Keratinocyte (primary cell): ENCODE data around the gene CD63. TPM values are rescaled to one million over a fixed set of nuclear protein-coding genes. Genes with fewer than 3 reads are reported as not detected.

Experiments used
- DNase-seq: peaks from one replicate; pipeline ENCODE4 v3.0.0-alpha.2; 2011; ENCODE audit warnings: low read depth, missing footprints, low spot score
- FAIRE-seq: peaks from 2 replicates; lab custom pipeline; 2011; peaks lifted over from hg19 to GRCh38; lab: Jason Lieb, UNC
- H2AFZ ChIP-seq: 2 replicates; pipeline ENCODE4 v1.6.0; 2012; ENCODE audit warnings: low read length, control low read depth, inconsistent platforms; ENCODE audit not compliant: control insufficient read depth
- H3K27ac ChIP-seq: 2 replicates; pipeline ENCODE4 v1.5.1; 2011; ENCODE audit warnings: low read length; ENCODE audit not compliant: control insufficient read depth, insufficient read depth
- H3K27me3 ChIP-seq: 3 replicates; pipeline ENCODE4 v1.6.0; 2011; ENCODE audit warnings: low read length; ENCODE audit not compliant: control insufficient read depth, insufficient read depth; ENCODE audit errors: extremely low read depth
- H3K36me3 ChIP-seq, 2 experiments: 2 replicates in 1 of 2; 3 replicates in 1 of 2; pipeline ENCODE4 v1.5.1; 2011; ENCODE audit warnings: low read length in 2 of 2, mild to moderate bottlenecking in 1 of 2; ENCODE audit not compliant: control insufficient read depth in 2 of 2, insufficient read depth in 2 of 2; ENCODE audit errors: extremely low read depth in 1 of 2
- H3K4me1 ChIP-seq: 3 replicates; pipeline ENCODE4 v1.5.1; 2011; ENCODE audit warnings: low read length; ENCODE audit not compliant: control insufficient read depth, insufficient read depth; ENCODE audit errors: extremely low read depth
- H3K4me2 ChIP-seq: 3 replicates; pipeline ENCODE4 v1.6.0; 2011; ENCODE audit warnings: low read depth, low read length; ENCODE audit not compliant: control insufficient read depth, insufficient read depth; ENCODE audit errors: extremely low read depth
- H3K4me3 ChIP-seq, 3 experiments: fragments of 200-600 bp in 1 of 3; sonication (generic) in 1 of 3; 2 replicates in 2 of 3; 3 replicates in 1 of 3; pipeline ENCODE4 v1.5.1; 2011 to 2016; ENCODE audit warnings: low read length in 3 of 3, mild to moderate bottlenecking in 3 of 3, control low read depth in 2 of 3, inconsistent platforms in 1 of 3, low read depth in 1 of 3, mixed read lengths in 1 of 3, mixed run types in 1 of 3, moderate library complexity in 1 of 3; ENCODE audit not compliant: control insufficient read depth in 2 of 3, insufficient read depth in 2 of 3; ENCODE audit errors: extremely low read depth in 1 of 3
- H3K79me2 ChIP-seq: 2 replicates; pipeline ENCODE4 v1.6.0; 2012; ENCODE audit warnings: low read length; ENCODE audit not compliant: control insufficient read depth, insufficient read depth
- H3K9ac ChIP-seq: 3 replicates; pipeline ENCODE4 v1.6.0; 2011; ENCODE audit warnings: low read length; ENCODE audit not compliant: control insufficient read depth, insufficient read depth; ENCODE audit errors: extremely low read depth
- H3K9me1 ChIP-seq: 3 replicates; pipeline ENCODE4 v1.6.0; 2011; ENCODE audit warnings: low read length; ENCODE audit not compliant: control insufficient read depth, insufficient read depth; ENCODE audit errors: extremely low read depth
- H3K9me3 ChIP-seq: 2 replicates; pipeline ENCODE4 v1.5.1; 2012; ENCODE audit warnings: low read depth, low read length; ENCODE audit not compliant: control insufficient read depth
- H4K20me1 ChIP-seq: 3 replicates; pipeline ENCODE4 v1.6.0; 2011; ENCODE audit warnings: low read length; ENCODE audit not compliant: control insufficient read depth, insufficient read depth; ENCODE audit errors: extremely low read depth
- EZH2 ChIP-seq: IDR thresholded peaks from one replicate; pipeline ENCODE4 v1.6.1; 2012; ENCODE audit warnings: inconsistent platforms, mild to moderate bottlenecking, low read length, moderate library complexity
- dilution Hi-C: fragments of 300-500 bp; cut with MboI; formaldehyde crosslinking; loops from one replicate; pipeline ENCODE4 v1.7.0; 2020; ENCODE audit warnings: low sequenced_read_pairs; ENCODE audit not compliant: extremely low pct_ligation_motif_present
- polyA plus RNA-seq, 5 experiments: library from polyadenylated mRNA; depleted of rRNA in 3 of 5; stranded (reverse) in 3 of 5; stranded (forward) in 1 of 5; unstranded in 1 of 5; fragments of >200 nt; gene quantifications; 1 replicate in 1 of 5; 2 replicates in 3 of 5; 3 replicates in 1 of 5; pipeline versions ENCODE4 v1.2.1 to v1.2.3, GENCODE V29; 2011 to 2012; ENCODE audit warnings: missing spikeins in 2 of 5, low read depth in 1 of 5, low replicate concordance in 1 of 5
- TF ChIP-seq, protein P1 (sequence below), 3 experiments: IDR thresholded peaks in 1 of 3; conservative IDR thresholded peaks in 1 of 3; optimal IDR thresholded peaks in 1 of 3; 2 replicates in 2 of 3; 3 replicates in 1 of 3; pipeline versions ENCODE3 to v1.5.1; 2011; ENCODE audit warnings: low read length in 3 of 3, mild to moderate bottlenecking in 3 of 3, moderate library complexity in 2 of 3, control low read depth in 1 of 3, inconsistent platforms in 1 of 3; ENCODE audit not compliant: insufficient read depth in 2 of 3; ENCODE audit errors: extremely low read depth in 1 of 3

Gene CD63
- polyA plus RNA-seq, 1 donor (not counting 4 experiments of a cell fraction or from before 2014, with no cell fraction given) = 749 TPM

DNA sequence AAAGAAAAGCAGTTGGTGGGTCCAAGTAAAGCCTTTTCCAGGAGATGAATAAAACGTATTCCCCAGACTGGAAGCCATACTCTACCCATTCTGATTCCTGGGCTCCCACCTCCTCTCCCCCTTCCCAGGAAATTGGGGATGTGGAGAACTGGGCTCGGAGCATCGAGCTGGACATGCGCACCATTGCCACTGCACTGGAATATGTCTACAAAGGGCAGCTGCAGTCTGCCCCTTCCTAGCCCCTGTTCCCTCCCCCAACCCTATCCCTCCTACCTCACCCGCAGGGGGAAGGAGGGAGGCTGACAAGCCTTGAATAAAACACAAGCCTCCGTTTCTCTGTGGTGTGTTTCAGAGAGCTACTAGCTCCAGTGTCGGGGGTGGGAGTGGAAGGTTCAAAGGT lies 9.4 kb downstream of the CD63 start:
- no peak overlapping the region for H2AFZ ChIP-seq
- DNase-seq (no peak), FAIRE-seq (no peak)
- no peaks in the 10 kb centered on the region for H4K20me1 ChIP-seq
- H3K9me1 ChIP-seq = no peaks in the 10 kb centered on the region
- H3K36me3 ChIP-seq = peaks cover 5 to 9% of the 10 kb centered on the region in 2 experiments
- no peak overlapping the region for H3K27ac ChIP-seq
- no peaks in the 10 kb centered on the region for H3K9me3 ChIP-seq
- no peak overlapping the region for H3K4me2 ChIP-seq
- H3K4me3 ChIP-seq = no peak overlapping the region
- dilution Hi-C loops = no loop called here
- no peaks in the 10 kb centered on the region for H3K79me2 ChIP-seq
- H3K9ac ChIP-seq = no peak overlapping the region
- TF ChIP-seq EZH2 = no peak
- TF ChIP-seq, protein P1, sequence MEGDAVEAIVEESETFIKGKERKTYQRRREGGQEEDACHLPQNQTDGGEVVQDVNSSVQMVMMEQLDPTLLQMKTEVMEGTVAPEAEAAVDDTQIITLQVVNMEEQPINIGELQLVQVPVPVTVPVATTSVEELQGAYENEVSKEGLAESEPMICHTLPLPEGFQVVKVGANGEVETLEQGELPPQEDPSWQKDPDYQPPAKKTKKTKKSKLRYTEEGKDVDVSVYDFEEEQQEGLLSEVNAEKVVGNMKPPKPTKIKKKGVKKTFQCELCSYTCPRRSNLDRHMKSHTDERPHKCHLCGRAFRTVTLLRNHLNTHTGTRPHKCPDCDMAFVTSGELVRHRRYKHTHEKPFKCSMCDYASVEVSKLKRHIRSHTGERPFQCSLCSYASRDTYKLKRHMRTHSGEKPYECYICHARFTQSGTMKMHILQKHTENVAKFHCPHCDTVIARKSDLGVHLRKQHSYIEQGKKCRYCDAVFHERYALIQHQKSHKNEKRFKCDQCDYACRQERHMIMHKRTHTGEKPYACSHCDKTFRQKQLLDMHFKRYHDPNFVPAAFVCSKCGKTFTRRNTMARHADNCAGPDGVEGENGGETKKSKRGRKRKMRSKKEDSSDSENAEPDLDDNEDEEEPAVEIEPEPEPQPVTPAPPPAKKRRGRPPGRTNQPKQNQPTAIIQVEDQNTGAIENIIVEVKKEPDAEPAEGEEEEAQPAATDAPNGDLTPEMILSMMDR (optimal IDR thresholded peaks at IDR 0.05 in 1 of 3, IDR thresholded peaks at IDR 0.05 in 1 of 3, conservative IDR thresholded peaks at IDR 0.05 in 1 of 3; ENCODE audit: extremely low read depth in 1 of 3, insufficient read depth in 2 of 3, low read length in 3 of 3) = no peak
- no peaks in the 10 kb centered on the region for H3K27me3 ChIP-seq
- H3K4me1 ChIP-seq = peaks cover 35% of the 10 kb centered on the region

DNA sequence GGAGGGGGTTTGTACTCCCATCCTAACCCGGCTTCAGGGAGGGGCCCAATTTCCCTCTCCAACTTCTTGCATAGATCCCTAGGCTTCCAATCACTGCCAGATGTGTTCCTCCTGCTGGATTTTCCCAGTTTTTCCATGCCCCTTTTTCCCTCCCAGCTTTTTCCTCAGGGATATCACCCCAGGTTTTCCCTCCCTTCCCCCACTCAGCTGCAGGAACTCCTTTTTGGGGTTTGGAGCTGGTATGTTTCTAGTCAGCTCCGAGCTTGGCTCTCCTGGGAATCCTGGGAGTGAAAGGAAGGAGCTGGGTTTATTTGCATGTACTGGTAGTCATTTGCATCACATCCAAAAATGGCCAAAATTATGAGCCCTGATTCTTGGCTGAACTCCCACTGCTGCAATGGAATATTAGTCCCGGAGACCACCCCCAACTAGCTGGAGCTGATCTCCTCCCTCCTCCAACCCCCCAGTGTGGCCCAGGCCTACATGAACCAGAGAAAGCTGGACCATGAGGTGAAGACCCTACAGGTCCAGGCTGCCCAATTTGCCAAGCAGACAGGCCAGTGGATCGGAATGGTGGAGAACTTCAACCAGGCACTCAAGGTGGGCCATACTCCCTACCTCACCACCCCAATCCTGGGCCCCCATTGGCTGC lies 10.1 kb downstream of the CD63 start:
- Histone ChIP-seq H3K27ac (no peak overlapping the region), H3K9me1 (no peaks in the 10 kb centered on the region), H3K27me3 (no peaks in the 10 kb centered on the region), H3K4me3 (no peak overlapping the region), H3K36me3 (peaks cover 0 to 3% of the 10 kb centered on the region in 2 experiments), H4K20me1 (no peaks in the 10 kb centered on the region), H3K9ac (no peak overlapping the region), H3K79me2 (no peaks in the 10 kb centered on the region), H3K4me2 (no peak overlapping the region), H2AFZ (no peak overlapping the region), H3K4me1 (peaks cover 38% of the 10 kb centered on the region), H3K9me3 (no peaks in the 10 kb centered on the region)
- DNase-seq (no peak), FAIRE-seq (no peak)
- TF ChIP-seq, protein P1 (optimal IDR thresholded peaks at IDR 0.05 in 1 of 3, IDR thresholded peaks at IDR 0.05 in 1 of 3, conservative IDR thresholded peaks at IDR 0.05 in 1 of 3; ENCODE audit: extremely low read depth in 1 of 3, insufficient read depth in 2 of 3, low read length in 3 of 3) = no peak
- no peak for TF ChIP-seq EZH2
- dilution Hi-C loops = no loop called here
